Chondrocyte (in vitro differentiated cells): ENCODE results near the gene ARHGEF7. TPM values are rescaled to one million over a fixed set of nuclear protein-coding genes. Genes with fewer than 3 reads are reported as not detected.
A peak's percentile ranks its signal among the peaks of the same experiment; 100 is the strongest.

Experiments
- DNase-seq: peaks from one replicate; pipeline ENCODE4 v3.0.0; 2021; ENCODE audit warnings: mixed read lengths, low spot score
- H3K27ac Mint-ChIP-seq: one replicate; pipeline ENCODE4 v1.8.0; 2021; ENCODE audit warnings: mild to moderate bottlenecking, moderate library complexity, mixed read lengths; ENCODE audit not compliant: unreplicated experiment
- H3K27me3 Mint-ChIP-seq: 2 replicates; pipeline ENCODE4 v1.8.0; 2021; ENCODE audit warnings: low read depth, mixed read lengths
- H3K36me3 Mint-ChIP-seq: 2 replicates; pipeline ENCODE4 v1.8.0; 2021; ENCODE audit warnings: low read depth, mixed read lengths
- H3K4me1 Mint-ChIP-seq: 2 replicates; pipeline ENCODE4 v1.8.0; 2021; ENCODE audit warnings: low read depth, mild to moderate bottlenecking, mixed read lengths
- H3K4me3 Mint-ChIP-seq: one replicate; pipeline ENCODE4 v1.8.0; 2021; ENCODE audit warnings: mild to moderate bottlenecking, moderate library complexity, mixed read lengths; ENCODE audit not compliant: unreplicated experiment
- H3K9me3 Mint-ChIP-seq: 2 replicates; pipeline ENCODE4 v1.8.0; 2021; ENCODE audit warnings: low read depth, mixed read lengths
- total RNA-seq: library from RNA; stranded (reverse); gene quantifications from 3 replicates; pipeline ENCODE4 v1.2.1, GENCODE V29; 2021
- TF ChIP-seq, protein P1 (sequence below): fragments of 200-600 bp; sonication (generic); IDR thresholded peaks from 2 replicates; pipeline ENCODE4 v1.5.0; 2021; ENCODE audit warnings: antibody characterized with exemption, mild to moderate bottlenecking, moderate library complexity

ARHGEF7 gene
- total RNA-seq, 1 donor from 2014 or later = 137 TPM

GRCh38 chr13:111337206-111337605 is 222.1 kb downstream of the ARHGEF7 start:
- no peak overlapping the region for H3K4me3 Mint-ChIP-seq
- peaks cover 14% of the 10 kb centered on the region for H3K4me1 Mint-ChIP-seq
- TF ChIP-seq, protein P1, sequence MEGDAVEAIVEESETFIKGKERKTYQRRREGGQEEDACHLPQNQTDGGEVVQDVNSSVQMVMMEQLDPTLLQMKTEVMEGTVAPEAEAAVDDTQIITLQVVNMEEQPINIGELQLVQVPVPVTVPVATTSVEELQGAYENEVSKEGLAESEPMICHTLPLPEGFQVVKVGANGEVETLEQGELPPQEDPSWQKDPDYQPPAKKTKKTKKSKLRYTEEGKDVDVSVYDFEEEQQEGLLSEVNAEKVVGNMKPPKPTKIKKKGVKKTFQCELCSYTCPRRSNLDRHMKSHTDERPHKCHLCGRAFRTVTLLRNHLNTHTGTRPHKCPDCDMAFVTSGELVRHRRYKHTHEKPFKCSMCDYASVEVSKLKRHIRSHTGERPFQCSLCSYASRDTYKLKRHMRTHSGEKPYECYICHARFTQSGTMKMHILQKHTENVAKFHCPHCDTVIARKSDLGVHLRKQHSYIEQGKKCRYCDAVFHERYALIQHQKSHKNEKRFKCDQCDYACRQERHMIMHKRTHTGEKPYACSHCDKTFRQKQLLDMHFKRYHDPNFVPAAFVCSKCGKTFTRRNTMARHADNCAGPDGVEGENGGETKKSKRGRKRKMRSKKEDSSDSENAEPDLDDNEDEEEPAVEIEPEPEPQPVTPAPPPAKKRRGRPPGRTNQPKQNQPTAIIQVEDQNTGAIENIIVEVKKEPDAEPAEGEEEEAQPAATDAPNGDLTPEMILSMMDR = no peak
- H3K27me3 Mint-ChIP-seq = no peaks in the 10 kb centered on the region
- peaks cover 4% of the 10 kb centered on the region for H3K9me3 Mint-ChIP-seq
- no peak for DNase-seq
- H3K36me3 Mint-ChIP-seq = peaks cover 25% of the 10 kb centered on the region
- H3K27ac Mint-ChIP-seq = peak overlapping the region; percentile 32

GRCh38 chr13:111337741-111338140 is 222.6 kb downstream of the ARHGEF7 start:
- no peak overlapping the region for H3K27ac Mint-ChIP-seq
- no peaks in the 10 kb centered on the region for H3K27me3 Mint-ChIP-seq
- H3K4me1 Mint-ChIP-seq = peaks cover 14% of the 10 kb centered on the region
- TF ChIP-seq, protein P1 = no peak
- H3K36me3 Mint-ChIP-seq = peaks cover 29% of the 10 kb centered on the region
- no peak overlapping the region for H3K4me3 Mint-ChIP-seq
- H3K9me3 Mint-ChIP-seq = peaks cover 4% of the 10 kb centered on the region
- no peak for DNase-seq

GRCh38 chr13:111338841-111339240 is 223.7 kb downstream of the ARHGEF7 start:
- Mint-ChIP-seq H3K9me3 (peaks cover 4% of the 10 kb centered on the region), H3K27ac (no peak overlapping the region), H3K4me1 (peaks cover 14% of the 10 kb centered on the region), H3K4me3 (no peak overlapping the region), H3K27me3 (no peaks in the 10 kb centered on the region), H3K36me3 (peaks cover 32% of the 10 kb centered on the region)
- TF ChIP-seq, protein P1 = no peak
- DNase-seq = no peak

- no peak for DNase-seq
- Mint-ChIP-seq H3K4me1 (peaks cover 14% of the 10 kb centered on the region), H3K27me3 (no peaks in the 10 kb centered on the region), H3K4me3 (no peak overlapping the region), H3K36me3 (peaks cover 35% of the 10 kb centered on the region), H3K9me3 (no peaks in the 10 kb centered on the region), H3K27ac (no peak overlapping the region)
- TF ChIP-seq, protein P1 = no peak
These were observed 224.4 kb downstream of the ARHGEF7 start for GRCh38 chr13:111339366-111340143.

- DNase-seq = no peak
- Mint-ChIP-seq H3K36me3 (peaks cover 34% of the 10 kb centered on the region), H3K4me1 (peaks cover 8% of the 10 kb centered on the region), H3K27ac (no peak overlapping the region), H3K9me3 (no peaks in the 10 kb centered on the region), H3K27me3 (no peaks in the 10 kb centered on the region), H3K4me3 (no peak overlapping the region)
- TF ChIP-seq, protein P1 = no peak
These were observed 226.8 kb downstream of the ARHGEF7 start for GRCh38 chr13:111341886-111342285.
